Measurements from ENCODE around the gene TCERG1L.

- no peak for TF ChIP-seq EP300 (IDR thresholded peaks at IDR 0.05)
- TF ChIP-seq POLR2AphosphoS5 (IDR thresholded peaks at IDR 0.05), result no peak
- TF ChIP-seq CTCF (IDR thresholded peaks at IDR 0.05), result no peak
- TF ChIP-seq POLR2A (IDR thresholded peaks at IDR 0.05), result no peak
Measured at GRCh38 chr10:131318814-131319213, 7.3 kb upstream of the TCERG1L start.

All from gastroesophageal sphincter (tissue), 3 donors.